K562 (cell line): ENCODE measurements around the gene OXLD1. TPM values are rescaled to one million over a fixed set of nuclear protein-coding genes. Genes with fewer than 3 reads are reported as not detected.

Experiments
- CCAR2 ChIP-seq: fragments of 200-400 bp; formaldehyde crosslinking; IDR thresholded peaks from 2 replicates; pipeline ENCODE4 v1.6.1; 2017; ENCODE audit warnings: mild to moderate bottlenecking, low read depth, low read length
- FOXA1 ChIP-seq: fragments of 450-650 bp; IDR thresholded peaks from 2 replicates; pipeline ENCODE4 v1.6.1; 2016; ENCODE audit warnings: mild to moderate bottlenecking, borderline replicate concordance
- FOXJ2 ChIP-seq: fragments of 200-800 bp; sonication (Bioruptor generic); IDR thresholded peaks from 2 replicates; pipeline ENCODE4 v1.6.1; 2016; ENCODE audit warnings: missing genetic modification characterization, missing compliant biosample characterization
- GATAD2A ChIP-seq: fragments of 450-650 bp; IDR thresholded peaks from 2 replicates; pipeline ENCODE4 v1.6.1; 2017
- IFI16 ChIP-seq: fragments of 250-450 bp; sonication (Bioruptor Pico); IDR thresholded peaks from 2 replicates; pipeline ENCODE4 v2.1.2; 2022; ENCODE audit warnings: mild to moderate bottlenecking, inconsistent platforms
- MYC ChIP-seq, 2 experiments: fragments of 250-450 bp in 1 of 2; sonication (Bioruptor Pico) in 1 of 2; IDR thresholded peaks; 2 replicates each; pipeline versions ENCODE4 v1.5.1 to v1.6.1; 2012 to 2021; ENCODE audit warnings: low read depth in 2 of 2, borderline replicate concordance in 1 of 2, improper control_type of control experiment in 1 of 2, low read length in 1 of 2, mild to moderate bottlenecking in 1 of 2, moderate library complexity in 1 of 2
- NRF1 ChIP-seq, 2 experiments: fragments of 450-650 bp; IDR thresholded peaks in 1 of 2; conservative IDR thresholded peaks in 1 of 2; 2 replicates each; pipeline ENCODE4 v1.6.1; 2014; ENCODE audit warnings: mild to moderate bottlenecking in 2 of 2
- POLR2AphosphoS2 ChIP-seq: IDR thresholded peaks from 2 replicates; pipeline ENCODE4 v1.6.1; 2012; ENCODE audit warnings: low read length, improper control_type of control experiment
- POLR3G ChIP-seq: IDR thresholded peaks from 2 replicates; pipeline ENCODE4 v1.6.1; 2011; ENCODE audit not compliant: insufficient read length, insufficient replicate concordance; ENCODE audit errors: extremely low read depth
- RFX7 ChIP-seq: fragments of 250-450 bp; sonication (Bioruptor Pico); IDR thresholded peaks from 2 replicates; pipeline ENCODE4 v1.5.1; 2021; ENCODE audit warnings: mild to moderate bottlenecking
- RNF2 ChIP-seq: sonication (generic); IDR thresholded peaks from 2 replicates; pipeline ENCODE4 v1.6.1; 2016
- SMARCA4 ChIP-seq: fragments of 450-650 bp; IDR thresholded peaks from 2 replicates; pipeline ENCODE4 v1.6.1; 2016
- U2AF2 ChIP-seq: fragments of 200-400 bp; formaldehyde crosslinking; optimal IDR thresholded peaks from 2 replicates; pipeline ENCODE3; 2017; ENCODE audit warnings: low read depth, mild to moderate bottlenecking, low read length
- ZNF143 ChIP-seq: sonication (generic); formaldehyde crosslinking; IDR thresholded peaks from 2 replicates; pipeline ENCODE4 v1.9.0; 2022; ENCODE audit warnings: mild to moderate bottlenecking, missing genetic modification reagents
- ZNF324 ChIP-seq: fragments of 250-450 bp; sonication (Bioruptor Pico); IDR thresholded peaks from 2 replicates; pipeline ENCODE4 v1.4.0; 2020; ENCODE audit warnings: mild to moderate bottlenecking
- polyA plus RNA-seq, 8 experiments: library from polyadenylated mRNA; depleted of rRNA in 4 of 8; stranded (reverse) in 5 of 8; unstranded in 3 of 8; fragments of >200 nt; fragmentation: Nextera tagmentation in 2 of 8; fragmentation: Illumina TruSeq in 1 of 8; extraction: Ambion mirVana in 2 of 8; extraction: Trizol in 1 of 8; gene quantifications; 2 replicates each; pipeline versions ENCODE4 v1.2.1 to v1.2.3, GENCODE V29; 2011 to 2014; ENCODE audit warnings: inconsistent platforms in 1 of 8, missing spikeins in 1 of 8
- total RNA-seq, 7 experiments: library from RNA; depleted of rRNA in 6 of 7; stranded (reverse); fragments of >200 nt in 6 of 7; fragmentation: Illumina TruSeq in 2 of 7; extraction: Trizol in 2 of 7; gene quantifications; 2 replicates each; pipeline versions ENCODE4 v1.2.1 to v1.2.3, GENCODE V29; 2011 to 2021; ENCODE audit warnings: low replicate concordance in 1 of 7
- TF ChIP-seq, protein P1 (sequence below): fragments of 200-600 bp; sonication (generic); IDR thresholded peaks from one replicate; pipeline ENCODE4 v1.6.1; 2012; ENCODE audit warnings: mild to moderate bottlenecking, low read depth, low read length, inconsistent platforms
- TF ChIP-seq, protein P2 (sequence below): fragments of 250-450 bp; sonication (Bioruptor Pico); IDR thresholded peaks from 2 replicates; pipeline ENCODE4 v1.8.0; 2022; ENCODE audit warnings: inconsistent platforms, mild to moderate bottlenecking, moderate library complexity, borderline replicate concordance

Gene OXLD1
- total and polyA plus RNA-seq, 9 of the 15 experiments (the other 6 are each of a cell fraction or from before 2014, with no cell fraction given), result 4.4 to 115 (median 29.3) TPM

DNA sequence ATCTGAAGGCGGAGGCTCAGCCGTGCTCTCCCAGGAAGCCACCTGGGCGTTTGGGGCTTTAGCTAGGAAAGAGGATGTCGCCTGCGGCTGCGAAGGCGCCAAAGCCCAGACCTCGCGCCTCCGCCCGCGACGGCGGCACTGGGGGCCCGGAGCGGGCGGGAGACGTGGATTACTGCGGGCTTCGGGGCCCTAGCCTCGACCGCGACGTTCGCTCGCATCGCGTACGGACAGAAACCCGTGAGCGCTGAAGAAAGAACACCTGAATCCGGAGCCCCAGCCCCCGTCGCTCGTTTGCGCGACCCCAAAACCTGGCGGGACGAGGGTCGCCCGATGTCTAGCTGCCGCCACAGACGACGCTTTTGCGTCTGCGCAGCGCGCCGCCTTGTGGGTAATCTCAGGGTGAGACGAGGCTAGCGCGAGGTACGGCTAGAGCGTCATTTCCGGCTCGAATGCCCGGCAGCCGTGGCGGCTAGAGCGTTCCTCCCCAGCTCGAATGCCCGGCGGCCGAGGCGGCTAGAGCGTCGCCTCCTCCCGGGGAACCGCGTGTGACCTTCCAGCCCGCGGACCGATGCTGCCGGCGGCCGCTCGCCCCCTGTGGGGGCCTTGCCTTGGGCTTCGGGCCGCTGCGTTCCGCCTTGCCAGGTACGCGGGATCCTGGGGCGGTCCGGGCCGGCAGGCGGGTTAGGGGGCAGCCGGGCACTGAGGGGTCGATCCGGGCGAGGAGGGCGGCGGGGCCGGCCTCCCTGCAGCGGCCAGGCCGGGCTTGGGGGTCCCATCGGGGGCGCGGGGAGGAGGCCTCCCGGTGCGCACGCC is 36.7 kb upstream of the OXLD1 start, which contains the start of gene MRPL12 (continued):
- TF ChIP-seq, protein P1, sequence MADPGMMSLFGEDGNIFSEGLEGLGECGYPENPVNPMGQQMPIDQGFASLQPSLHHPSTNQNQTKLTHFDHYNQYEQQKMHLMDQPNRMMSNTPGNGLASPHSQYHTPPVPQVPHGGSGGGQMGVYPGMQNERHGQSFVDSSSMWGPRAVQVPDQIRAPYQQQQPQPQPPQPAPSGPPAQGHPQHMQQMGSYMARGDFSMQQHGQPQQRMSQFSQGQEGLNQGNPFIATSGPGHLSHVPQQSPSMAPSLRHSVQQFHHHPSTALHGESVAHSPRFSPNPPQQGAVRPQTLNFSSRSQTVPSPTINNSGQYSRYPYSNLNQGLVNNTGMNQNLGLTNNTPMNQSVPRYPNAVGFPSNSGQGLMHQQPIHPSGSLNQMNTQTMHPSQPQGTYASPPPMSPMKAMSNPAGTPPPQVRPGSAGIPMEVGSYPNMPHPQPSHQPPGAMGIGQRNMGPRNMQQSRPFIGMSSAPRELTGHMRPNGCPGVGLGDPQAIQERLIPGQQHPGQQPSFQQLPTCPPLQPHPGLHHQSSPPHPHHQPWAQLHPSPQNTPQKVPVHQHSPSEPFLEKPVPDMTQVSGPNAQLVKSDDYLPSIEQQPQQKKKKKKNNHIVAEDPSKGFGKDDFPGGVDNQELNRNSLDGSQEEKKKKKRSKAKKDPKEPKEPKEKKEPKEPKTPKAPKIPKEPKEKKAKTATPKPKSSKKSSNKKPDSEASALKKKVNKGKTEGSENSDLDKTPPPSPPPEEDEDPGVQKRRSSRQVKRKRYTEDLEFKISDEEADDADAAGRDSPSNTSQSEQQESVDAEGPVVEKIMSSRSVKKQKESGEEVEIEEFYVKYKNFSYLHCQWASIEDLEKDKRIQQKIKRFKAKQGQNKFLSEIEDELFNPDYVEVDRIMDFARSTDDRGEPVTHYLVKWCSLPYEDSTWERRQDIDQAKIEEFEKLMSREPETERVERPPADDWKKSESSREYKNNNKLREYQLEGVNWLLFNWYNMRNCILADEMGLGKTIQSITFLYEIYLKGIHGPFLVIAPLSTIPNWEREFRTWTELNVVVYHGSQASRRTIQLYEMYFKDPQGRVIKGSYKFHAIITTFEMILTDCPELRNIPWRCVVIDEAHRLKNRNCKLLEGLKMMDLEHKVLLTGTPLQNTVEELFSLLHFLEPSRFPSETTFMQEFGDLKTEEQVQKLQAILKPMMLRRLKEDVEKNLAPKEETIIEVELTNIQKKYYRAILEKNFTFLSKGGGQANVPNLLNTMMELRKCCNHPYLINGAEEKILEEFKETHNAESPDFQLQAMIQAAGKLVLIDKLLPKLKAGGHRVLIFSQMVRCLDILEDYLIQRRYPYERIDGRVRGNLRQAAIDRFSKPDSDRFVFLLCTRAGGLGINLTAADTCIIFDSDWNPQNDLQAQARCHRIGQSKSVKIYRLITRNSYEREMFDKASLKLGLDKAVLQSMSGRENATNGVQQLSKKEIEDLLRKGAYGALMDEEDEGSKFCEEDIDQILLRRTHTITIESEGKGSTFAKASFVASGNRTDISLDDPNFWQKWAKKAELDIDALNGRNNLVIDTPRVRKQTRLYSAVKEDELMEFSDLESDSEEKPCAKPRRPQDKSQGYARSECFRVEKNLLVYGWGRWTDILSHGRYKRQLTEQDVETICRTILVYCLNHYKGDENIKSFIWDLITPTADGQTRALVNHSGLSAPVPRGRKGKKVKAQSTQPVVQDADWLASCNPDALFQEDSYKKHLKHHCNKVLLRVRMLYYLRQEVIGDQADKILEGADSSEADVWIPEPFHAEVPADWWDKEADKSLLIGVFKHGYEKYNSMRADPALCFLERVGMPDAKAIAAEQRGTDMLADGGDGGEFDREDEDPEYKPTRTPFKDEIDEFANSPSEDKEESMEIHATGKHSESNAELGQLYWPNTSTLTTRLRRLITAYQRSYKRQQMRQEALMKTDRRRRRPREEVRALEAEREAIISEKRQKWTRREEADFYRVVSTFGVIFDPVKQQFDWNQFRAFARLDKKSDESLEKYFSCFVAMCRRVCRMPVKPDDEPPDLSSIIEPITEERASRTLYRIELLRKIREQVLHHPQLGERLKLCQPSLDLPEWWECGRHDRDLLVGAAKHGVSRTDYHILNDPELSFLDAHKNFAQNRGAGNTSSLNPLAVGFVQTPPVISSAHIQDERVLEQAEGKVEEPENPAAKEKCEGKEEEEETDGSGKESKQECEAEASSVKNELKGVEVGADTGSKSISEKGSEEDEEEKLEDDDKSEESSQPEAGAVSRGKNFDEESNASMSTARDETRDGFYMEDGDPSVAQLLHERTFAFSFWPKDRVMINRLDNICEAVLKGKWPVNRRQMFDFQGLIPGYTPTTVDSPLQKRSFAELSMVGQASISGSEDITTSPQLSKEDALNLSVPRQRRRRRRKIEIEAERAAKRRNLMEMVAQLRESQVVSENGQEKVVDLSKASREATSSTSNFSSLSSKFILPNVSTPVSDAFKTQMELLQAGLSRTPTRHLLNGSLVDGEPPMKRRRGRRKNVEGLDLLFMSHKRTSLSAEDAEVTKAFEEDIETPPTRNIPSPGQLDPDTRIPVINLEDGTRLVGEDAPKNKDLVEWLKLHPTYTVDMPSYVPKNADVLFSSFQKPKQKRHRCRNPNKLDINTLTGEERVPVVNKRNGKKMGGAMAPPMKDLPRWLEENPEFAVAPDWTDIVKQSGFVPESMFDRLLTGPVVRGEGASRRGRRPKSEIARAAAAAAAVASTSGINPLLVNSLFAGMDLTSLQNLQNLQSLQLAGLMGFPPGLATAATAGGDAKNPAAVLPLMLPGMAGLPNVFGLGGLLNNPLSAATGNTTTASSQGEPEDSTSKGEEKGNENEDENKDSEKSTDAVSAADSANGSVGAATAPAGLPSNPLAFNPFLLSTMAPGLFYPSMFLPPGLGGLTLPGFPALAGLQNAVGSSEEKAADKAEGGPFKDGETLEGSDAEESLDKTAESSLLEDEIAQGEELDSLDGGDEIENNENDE, result no peak
- TF ChIP-seq POLR2AphosphoS2 (no peak), ZNF324 (no peak), U2AF2 (no peak), IFI16 (CRISPR knock-in tag) (no peak), ZNF143 (CRISPR knock-in tag) (peak; percentile 81), SMARCA4 (no peak), CCAR2 (no peak), GATAD2A (no peak), NRF1 (conservative IDR thresholded peaks at IDR 0.05 in 1 of 2, IDR thresholded peaks at IDR 0.05 in 1 of 2) (peak; percentile 95 to 96), FOXA1 (no peak), FOXJ2 (tag) (no peak), RFX7 (CRISPR knock-in tag) (no peak), MYC (IDR thresholded peaks at IDR 0.05; ENCODE audit: low read depth, low read length) (peak; percentile 97), MYC (CRISPR knock-in tag; IDR thresholded peaks at IDR 0.05; ENCODE audit: borderline replicate concordance, low read depth) (0 out of 2 replicates have a peak, but pooled peaks have one; percentile 36), POLR3G (no peak), RNF2 (peak; percentile 62; the same call in 1 of the 2 replicates)
- TF ChIP-seq, protein P2, sequence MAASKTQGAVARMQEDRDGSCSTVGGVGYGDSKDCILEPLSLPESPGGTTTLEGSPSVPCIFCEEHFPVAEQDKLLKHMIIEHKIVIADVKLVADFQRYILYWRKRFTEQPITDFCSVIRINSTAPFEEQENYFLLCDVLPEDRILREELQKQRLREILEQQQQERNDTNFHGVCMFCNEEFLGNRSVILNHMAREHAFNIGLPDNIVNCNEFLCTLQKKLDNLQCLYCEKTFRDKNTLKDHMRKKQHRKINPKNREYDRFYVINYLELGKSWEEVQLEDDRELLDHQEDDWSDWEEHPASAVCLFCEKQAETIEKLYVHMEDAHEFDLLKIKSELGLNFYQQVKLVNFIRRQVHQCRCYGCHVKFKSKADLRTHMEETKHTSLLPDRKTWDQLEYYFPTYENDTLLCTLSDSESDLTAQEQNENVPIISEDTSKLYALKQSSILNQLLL (CRISPR knock-in tag), result no peak
